ENCODE results near the gene PEX7. TPM values are rescaled to one million over a fixed set of nuclear protein-coding genes. Genes with fewer than 3 reads are reported as not detected.
A peak's percentile ranks its signal among the peaks of the same experiment; 100 is the strongest.

PEX7 gene
- total and polyA plus RNA-seq, 2 donors from 2014 or later, result 10.6 to 21.3 TPM

DNA sequence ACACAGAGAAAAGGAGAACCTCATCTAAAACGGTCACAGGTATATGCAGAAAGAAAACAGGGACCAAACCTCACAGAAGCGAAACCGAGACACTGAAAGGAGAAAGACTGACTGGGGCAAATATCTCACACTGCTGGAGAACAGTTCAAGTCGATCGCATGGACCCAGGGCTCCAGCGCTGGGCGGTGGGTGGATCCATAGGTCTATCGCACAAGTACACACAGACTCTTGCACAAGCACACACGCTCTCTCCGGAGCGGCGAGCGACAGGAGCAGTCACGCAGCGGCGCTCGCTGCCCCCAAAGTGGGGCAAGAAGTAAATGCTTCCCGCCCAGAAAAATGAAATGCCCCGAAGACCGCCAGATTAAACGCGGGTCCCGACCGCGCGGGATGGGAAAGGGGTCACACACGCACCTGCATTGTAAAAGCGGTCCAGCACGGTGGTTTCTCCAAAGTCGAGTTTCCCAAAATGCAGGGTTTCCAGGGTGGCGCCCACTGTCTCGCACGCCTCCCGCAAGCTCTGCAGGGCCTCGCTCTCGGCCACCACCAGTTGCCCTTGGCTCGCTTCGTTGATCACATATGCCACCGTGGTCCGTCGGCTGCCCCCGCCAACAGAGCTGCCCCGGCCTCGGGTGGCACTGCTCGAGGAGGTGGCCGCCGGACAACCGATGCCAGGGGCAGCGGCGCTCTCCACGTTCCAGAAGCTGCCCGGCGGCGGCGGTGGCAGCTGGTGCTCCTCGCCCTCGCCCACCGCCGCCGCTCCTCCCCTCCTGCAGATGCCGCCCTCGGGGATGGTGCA lies 30.9 kb upstream of the PEX7 start:
- Histone ChIP-seq H3K4me1 (ENCODE audit: control insufficient read depth in 2 of 3, insufficient read depth in 2 of 3, low read depth in 1 of 3, low read length in 3 of 3) (peaks cover 0 to 9% (median 7%) of the 10 kb centered on the region in 3 donors), H3K9me3 (ENCODE audit: control insufficient read depth in 2 of 3, insufficient read depth in 1 of 3, low read length in 3 of 3) (no peaks in the 10 kb centered on the region), H3K27me3 (ENCODE audit: control insufficient read depth, insufficient read depth, low read length) (no peaks in the 10 kb centered on the region), H3K36me3 (ENCODE audit: control insufficient read depth in 2 of 3, insufficient read depth in 3 of 3, low read length in 3 of 3) (no peaks in the 10 kb centered on the region), H3K4me3 (ENCODE audit: low read length in 3 of 3) (peak overlapping the region; percentile 63 to 96 (median 89)), H3K27ac (ENCODE audit: low read depth in 2 of 2, low read length in 2 of 2) (peak overlapping the region; percentile 77 to 99), H3K9ac (ENCODE audit: low read length in 3 of 3) (peak overlapping the region; percentile 5 to 76 (median 48))
- no peak for FAIRE-seq
- DNase-seq, result peak; percentile 39 to 92 (median 60)
- intact Hi-C loops (cut with DNase I), result loop anchor here (10.0 kb wide), 2 partner anchors 147 to 207 kb away; no protein-coding TSS in a partner anchor
- TF ChIP-seq, protein P1, sequence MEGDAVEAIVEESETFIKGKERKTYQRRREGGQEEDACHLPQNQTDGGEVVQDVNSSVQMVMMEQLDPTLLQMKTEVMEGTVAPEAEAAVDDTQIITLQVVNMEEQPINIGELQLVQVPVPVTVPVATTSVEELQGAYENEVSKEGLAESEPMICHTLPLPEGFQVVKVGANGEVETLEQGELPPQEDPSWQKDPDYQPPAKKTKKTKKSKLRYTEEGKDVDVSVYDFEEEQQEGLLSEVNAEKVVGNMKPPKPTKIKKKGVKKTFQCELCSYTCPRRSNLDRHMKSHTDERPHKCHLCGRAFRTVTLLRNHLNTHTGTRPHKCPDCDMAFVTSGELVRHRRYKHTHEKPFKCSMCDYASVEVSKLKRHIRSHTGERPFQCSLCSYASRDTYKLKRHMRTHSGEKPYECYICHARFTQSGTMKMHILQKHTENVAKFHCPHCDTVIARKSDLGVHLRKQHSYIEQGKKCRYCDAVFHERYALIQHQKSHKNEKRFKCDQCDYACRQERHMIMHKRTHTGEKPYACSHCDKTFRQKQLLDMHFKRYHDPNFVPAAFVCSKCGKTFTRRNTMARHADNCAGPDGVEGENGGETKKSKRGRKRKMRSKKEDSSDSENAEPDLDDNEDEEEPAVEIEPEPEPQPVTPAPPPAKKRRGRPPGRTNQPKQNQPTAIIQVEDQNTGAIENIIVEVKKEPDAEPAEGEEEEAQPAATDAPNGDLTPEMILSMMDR (IDR thresholded peaks at IDR 0.05; ENCODE audit: borderline replicate concordance, extremely low read depth, insufficient read depth), result no peak

GRCh38 chr6:136792095-136792409 lies 30.3 kb upstream of the PEX7 start:
- Histone ChIP-seq H3K9me3 (ENCODE audit: control insufficient read depth in 2 of 3, insufficient read depth in 1 of 3, low read length in 3 of 3) (no peaks in the 10 kb centered on the region), H3K4me3 (ENCODE audit: low read length in 3 of 3) (peak overlapping the region in 2 of 3 donors; percentile 89 to 96), H3K9ac (ENCODE audit: low read length in 3 of 3) (peak overlapping the region in 2 of 3 donors; percentile 5 to 76), H3K27me3 (ENCODE audit: control insufficient read depth, insufficient read depth, low read length) (no peaks in the 10 kb centered on the region), H3K4me1 (ENCODE audit: control insufficient read depth in 2 of 3, insufficient read depth in 2 of 3, low read depth in 1 of 3, low read length in 3 of 3) (peaks cover 0 to 9% (median 5%) of the 10 kb centered on the region in 3 donors), H3K27ac (ENCODE audit: low read depth in 2 of 2, low read length in 2 of 2) (peak overlapping the region; percentile 99), H3K36me3 (ENCODE audit: control insufficient read depth in 2 of 3, insufficient read depth in 3 of 3, low read length in 3 of 3) (no peaks in the 10 kb centered on the region)
- DNase-seq (no peak), FAIRE-seq (no peak)
- intact Hi-C loops (cut with DNase I), result loop anchor here (10.0 kb wide), 2 partner anchors 147 to 207 kb away; no protein-coding TSS in a partner anchor
- TF ChIP-seq, protein P1 (IDR thresholded peaks at IDR 0.05; ENCODE audit: borderline replicate concordance, extremely low read depth, insufficient read depth), result no peak

- TF ChIP-seq, protein P1 (IDR thresholded peaks at IDR 0.05; ENCODE audit: borderline replicate concordance, extremely low read depth, insufficient read depth), result peak; percentile 83
- no peak for FAIRE-seq
- peak within 1 kb of the TSS; percentile 75 to 96 (median 89) for H3K4me3 ChIP-seq (ENCODE audit: low read length in 3 of 3)
Measured at GRCh38 chr6:136792410-136793262, 29.8 kb upstream of the PEX7 start, which contains the start of gene MAP3K5. Gene MAP3K5, minus strand, starts transcription at chr6:136792477. Its CDS starts 320 bp downstream, at chr6:136792157.

More at GRCh38 chr6:136792410-136793262, 29.8 kb upstream of the PEX7 start, which contains the start of gene MAP3K5:
- H3K4me1 ChIP-seq (ENCODE audit: control insufficient read depth in 2 of 3, insufficient read depth in 2 of 3, low read depth in 1 of 3, low read length in 3 of 3), result peaks cover 0 to 8% (median 4%) of the 10 kb centered on the region in 3 donors
- H3K27ac ChIP-seq (ENCODE audit: low read depth in 2 of 2, low read length in 2 of 2), result peak within 1 kb of the TSS; percentile 99
- DNase-seq, result peak; percentile 93 to 98 (median 94)
- intact Hi-C loops (cut with DNase I), result loop anchor here (10.0 kb wide), 2 partner anchors 148 to 208 kb away; no protein-coding TSS in a partner anchor
- H3K36me3 ChIP-seq (ENCODE audit: control insufficient read depth in 2 of 3, insufficient read depth in 3 of 3, low read length in 3 of 3), result no peaks in the 10 kb centered on the region
- no peaks in the 10 kb centered on the region for H3K27me3 ChIP-seq (ENCODE audit: control insufficient read depth, insufficient read depth, low read length)
- H3K9ac ChIP-seq (ENCODE audit: low read length in 3 of 3), result peak within 1 kb of the TSS; percentile 71 to 98 (median 91)
- H3K9me3 ChIP-seq (ENCODE audit: control insufficient read depth in 2 of 3, insufficient read depth in 1 of 3, low read length in 3 of 3), result no peaks in the 10 kb centered on the region

All from kidney (tissue), 14 donors.